HS-5 (cell line): ENCODE measurements around the gene PRDX5.

Source experiments
- DNase-seq: peaks from one replicate; pipeline ENCODE4 v3.0.0-alpha.2; 2012; ENCODE audit warnings: low read depth

PRDX5 gene

GRCh38 chr11:64362339-64362738 is 44.4 kb downstream of the PRDX5 start:
- DNase-seq = no peak

- no peak for DNase-seq
These were observed 46.5 kb downstream of the PRDX5 start for GRCh38 chr11:64364435-64364834.

GRCh38 chr11:64364911-64365310 is 47.0 kb downstream of the PRDX5 start:
- no peak for DNase-seq

GRCh38 chr11:64366751-64367150 is 48.8 kb downstream of the PRDX5 start:
- no peak for DNase-seq

GRCh38 chr11:64367931-64368672 is 50.2 kb downstream of the PRDX5 start:
- DNase-seq = no peak

- DNase-seq = no peak
These were observed 50.8 kb downstream of the PRDX5 start for GRCh38 chr11:64368673-64369074.

GRCh38 chr11:64369440-64370421 is 51.8 kb downstream of the PRDX5 start:
- DNase-seq = no peak

GRCh38 chr11:64371201-64371600 is 53.3 kb downstream of the PRDX5 start:
- no peak for DNase-seq
